ENCODE results near the gene JAZF1.

- TF ChIP-seq CTCF (IDR thresholded peaks at IDR 0.05), result no peak
- TF ChIP-seq POLR2A (IDR thresholded peaks at IDR 0.05), result no peak
Observed at GRCh38 chr7:27876756-27877155, 303.8 kb downstream of the JAZF1 start.
